WI38 (cell line): ENCODE data around the gene RUSF1.

Experiments used
- H3K4me3 ChIP-seq: 2 replicates; pipeline ENCODE4 v1.5.1; 2011; ENCODE audit warnings: low read depth, mild to moderate bottlenecking, control low read depth, low read length
- CTCF ChIP-seq: IDR thresholded peaks from 2 replicates; pipeline ENCODE4 v1.5.1; 2012; ENCODE audit warnings: low read depth, mild to moderate bottlenecking, control low read depth, low read length

Gene RUSF1

GRCh38 chr16:31464348-31464769 is 43.8 kb downstream of the RUSF1 start:
- TF ChIP-seq CTCF, result no peak
- H3K4me3 ChIP-seq, result no peak overlapping the region

GRCh38 chr16:31461921-31462804 is 46.0 kb downstream of the RUSF1 start:
- no peak overlapping the region for H3K4me3 ChIP-seq
- TF ChIP-seq CTCF, result no peak

GRCh38 chr16:31461201-31461920 is 46.8 kb downstream of the RUSF1 start:
- no peak overlapping the region for H3K4me3 ChIP-seq
- no peak for TF ChIP-seq CTCF

GRCh38 chr16:31460582-31461002 is 47.6 kb downstream of the RUSF1 start:
- peak overlapping the region; percentile 63 for H3K4me3 ChIP-seq
- peak; percentile 40; the same call in 1 of the 2 replicates for TF ChIP-seq CTCF

- no peak for TF ChIP-seq CTCF
Observed at GRCh38 chr16:31459687-31460581, 48.3 kb downstream of the RUSF1 start.

GRCh38 chr16:31458844-31459686 is 49.1 kb downstream of the RUSF1 start, which contains the start of gene ARMC5:
Gene ARMC5, plus strand, starts transcription at chr16:31459501. Its CDS starts 24 bp downstream, at chr16:31459525.
- peak within 1 kb of the TSS; percentile 88 for H3K4me3 ChIP-seq
- peak; percentile 40 for TF ChIP-seq CTCF

More at GRCh38 chr16:31459687-31460581, 48.3 kb downstream of the RUSF1 start:
- H3K4me3 ChIP-seq, result peak overlapping the region; percentile 88
